SK-N-SH (cell line): ENCODE measurements around the gene GGT7.
A peak's percentile ranks its signal among the peaks of the same experiment; 100 is the strongest.

Source experiments
- CTCF ChIP-seq: fragments of 200-600 bp; sonication (generic); IDR thresholded peaks from 2 replicates; pipeline ENCODE4 v1.6.1; 2017; ENCODE audit warnings: antibody characterized with exemption, mild to moderate bottlenecking, moderate library complexity
- EP300 ChIP-seq, 2 experiments: IDR thresholded peaks; 2 replicates each; pipeline versions ENCODE4 v1.4.0 to v1.6.1; 2012; ENCODE audit warnings: borderline replicate concordance in 1 of 2, low read depth in 1 of 2, low read length in 1 of 2
- EZH2phosphoT487 ChIP-seq: fragments of 200-600 bp; sonication (generic); IDR thresholded peaks from 2 replicates; pipeline ENCODE4 v1.6.1; 2017; ENCODE audit warnings: low read depth, mixed run types, mild to moderate bottlenecking, antibody characterized with exemption, moderate library complexity, borderline replicate concordance
- FOXJ3 ChIP-seq: sonication (generic); formaldehyde crosslinking; IDR thresholded peaks from 2 replicates; pipeline ENCODE4 v1.5.1; 2020; ENCODE audit warnings: mild to moderate bottlenecking, missing genetic modification reagents
- POLR2AphosphoS5 ChIP-seq: IDR thresholded peaks from 2 replicates; pipeline ENCODE4 v1.6.1; 2012; ENCODE audit warnings: low read depth, low read length
- RAD21 ChIP-seq: IDR thresholded peaks from 2 replicates; pipeline ENCODE4 v1.6.1; 2012; ENCODE audit warnings: mild to moderate bottlenecking, low read length
- RFX5 ChIP-seq: IDR thresholded peaks from 2 replicates; pipeline ENCODE4 v1.6.1; 2012; ENCODE audit warnings: mild to moderate bottlenecking, improper control_type of control experiment, low read length
- SIN3A ChIP-seq: IDR thresholded peaks from 2 replicates; pipeline ENCODE4 v1.6.1; 2012; ENCODE audit warnings: low read depth, mild to moderate bottlenecking, low read length, moderate library complexity, borderline replicate concordance
- TAF1 ChIP-seq: IDR thresholded peaks from 2 replicates; pipeline ENCODE4 v1.6.1; 2012; ENCODE audit warnings: low read depth, mild to moderate bottlenecking, low read length, moderate library complexity, borderline replicate concordance
- TEAD4 ChIP-seq: IDR thresholded peaks from 2 replicates; pipeline ENCODE4 v1.4.0; 2012; ENCODE audit warnings: mild to moderate bottlenecking, borderline replicate concordance; ENCODE audit not compliant: insufficient read depth
- YY1 ChIP-seq: IDR thresholded peaks from 2 replicates; pipeline ENCODE4 v1.4.0; 2012; ENCODE audit warnings: low read depth, mild to moderate bottlenecking

- TF ChIP-seq RFX5 (no peak), RAD21 (no peak), EP300 (IDR thresholded peaks at IDR 0.05; ENCODE audit: borderline replicate concordance in 1 of 2, low read depth in 1 of 2, low read length in 1 of 2) (peak in 1 of 2 experiments; percentile 12; a peak in 1 of 4 replicates), CTCF (no peak), FOXJ3 (CRISPR knock-in tag) (no peak), TEAD4 (0 out of 2 replicates have a peak, but pooled peaks have one; percentile 19), TAF1 (no peak), EZH2phosphoT487 (no peak), POLR2AphosphoS5 (peak; percentile 44; the same call in 1 of the 2 replicates), YY1 (no peak), SIN3A (no peak)
These were observed 23.5 kb upstream of the GGT7 start for GRCh38 chr20:34896086-34896621.
